HG02610 (cell line): ENCODE measurements around the gene BCR.

Source experiments
- ATAC-seq: cut with Tn5 transposase; IDR thresholded peaks from one replicate; pipeline ENCODE4 v1.9.1; 2021; ENCODE audit warnings: mild to moderate bottlenecking, moderate library complexity; ENCODE audit not compliant: unreplicated experiment

The BCR gene

GRCh38 chr22:23193882-23194281 lies 13.6 kb downstream of the BCR start:
- no peak for ATAC-seq

DNA sequence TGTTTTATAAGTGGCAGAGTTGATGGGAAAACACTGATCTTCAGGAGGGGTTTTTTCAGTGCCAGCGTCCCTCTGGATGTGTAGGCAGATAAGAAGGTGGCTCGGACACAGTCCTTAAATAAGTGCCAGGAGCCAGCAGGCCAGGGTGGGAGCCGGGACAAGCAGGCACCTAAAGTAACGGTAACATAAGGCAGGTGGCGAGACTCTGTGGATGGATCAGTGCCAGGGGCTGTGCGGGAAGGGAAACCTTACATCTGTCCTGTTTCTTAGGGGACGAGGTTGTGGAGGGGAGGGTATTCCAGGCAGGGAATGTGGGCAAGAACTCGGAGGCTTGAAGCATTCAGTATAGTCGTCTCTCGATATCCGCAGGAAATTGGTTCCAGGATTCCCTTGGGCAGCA lies 15.9 kb downstream of the BCR start:
- no peak for ATAC-seq

- ATAC-seq: no peak
Measured at GRCh38 chr22:23197836-23198235, 17.5 kb downstream of the BCR start.

DNA sequence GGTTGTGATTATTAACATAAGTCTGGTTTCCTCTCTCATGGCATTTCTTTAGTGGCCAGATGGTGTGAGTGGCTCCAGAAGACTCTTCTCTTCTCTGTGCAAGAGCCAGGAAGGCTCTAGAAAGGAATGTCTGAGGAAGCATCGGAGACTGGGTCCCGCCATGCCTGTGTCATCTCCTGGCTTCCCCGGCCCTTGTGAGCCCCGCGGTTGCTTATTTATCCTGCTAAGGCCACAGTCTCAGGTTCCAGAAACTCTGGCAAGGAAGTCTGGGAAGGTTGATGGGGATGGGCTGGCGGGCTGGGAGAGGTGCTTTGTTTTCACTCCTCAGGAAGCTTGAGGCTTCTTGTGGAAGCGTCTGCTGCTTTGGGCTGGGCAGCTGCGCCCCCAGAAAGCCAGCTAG lies 18.9 kb downstream of the BCR start:
- no peak for ATAC-seq

DNA sequence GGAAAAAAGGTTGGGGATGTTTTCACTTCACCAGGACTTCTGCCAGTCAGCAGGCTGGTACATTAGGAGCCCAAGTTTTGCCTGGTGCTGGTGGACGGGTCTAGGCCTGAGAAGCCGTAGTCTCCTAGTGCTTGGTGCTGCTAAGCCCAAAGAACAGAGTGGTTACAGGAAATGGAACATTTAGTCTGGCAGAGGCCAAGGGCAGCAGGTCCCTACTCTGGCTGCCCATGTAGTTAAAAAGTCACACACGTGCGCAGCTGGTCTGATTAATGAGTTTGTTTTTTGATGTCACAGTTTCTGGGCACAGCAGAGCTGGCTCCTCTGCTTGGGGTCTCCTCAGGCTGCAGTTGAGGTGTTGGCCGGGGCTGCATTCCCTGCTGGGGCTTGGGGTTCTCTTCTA lies 20.6 kb downstream of the BCR start:
- no peak for ATAC-seq

GRCh38 chr22:23202812-23203451 lies 22.6 kb downstream of the BCR start:
- no peak for ATAC-seq

- no peak for ATAC-seq
Measured at GRCh38 chr22:23203452-23204124, 23.3 kb downstream of the BCR start.

DNA sequence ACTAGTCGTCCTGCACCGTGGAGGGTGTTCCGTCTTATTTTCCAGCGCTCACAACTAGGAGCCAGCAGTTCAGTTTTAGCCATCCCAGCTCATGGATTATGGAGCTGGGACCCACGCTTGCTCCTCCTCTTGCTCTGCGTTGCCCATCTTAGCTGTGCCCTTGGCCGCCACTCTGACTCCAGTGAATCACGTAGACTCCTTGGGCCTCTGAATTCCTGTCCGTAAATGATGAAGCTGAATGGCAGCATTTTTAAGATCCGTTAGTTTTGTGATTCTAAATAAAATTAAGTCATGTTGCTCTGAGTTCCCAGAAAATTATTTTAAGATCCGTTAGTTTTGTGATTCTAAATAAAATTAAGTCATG lies 23.8 kb downstream of the BCR start:
- ATAC-seq: no peak

- no peak for ATAC-seq
Measured at GRCh38 chr22:23204541-23205157, 24.3 kb downstream of the BCR start.

DNA sequence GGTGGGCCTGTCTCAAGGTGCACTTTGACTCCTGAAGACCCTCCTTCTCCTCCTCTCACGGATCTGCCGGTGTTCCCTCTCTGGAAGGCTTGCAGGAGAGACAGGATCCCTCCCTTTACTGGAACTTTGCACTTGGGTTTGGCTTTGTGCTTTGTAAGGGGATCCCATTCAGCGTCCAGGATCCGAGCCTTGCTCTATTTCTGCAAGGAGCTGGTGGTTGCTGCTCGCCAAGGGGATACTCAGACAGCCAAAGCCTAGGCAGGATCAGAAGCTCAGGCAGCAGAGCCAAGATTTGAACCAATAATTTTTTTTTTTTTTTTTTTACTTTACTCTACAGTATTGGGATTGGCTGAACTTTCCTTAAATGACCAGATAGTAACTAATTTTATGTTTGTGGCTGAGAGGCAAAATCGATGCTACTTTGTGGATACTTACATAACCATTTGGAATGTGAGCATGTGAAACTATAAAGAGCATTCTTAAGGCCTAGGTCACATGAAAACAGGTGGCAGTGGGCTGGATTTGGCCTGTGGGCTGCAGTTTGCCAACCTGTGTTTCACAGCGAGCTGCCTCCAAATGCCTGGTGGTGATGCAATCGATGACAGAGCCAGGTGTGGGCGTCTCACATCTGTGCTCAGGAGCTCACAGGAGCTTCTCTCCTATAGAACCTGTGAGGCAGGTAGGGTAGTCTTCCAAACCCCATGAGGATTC lies 25.2 kb downstream of the BCR start:
- no peak for ATAC-seq

GRCh38 chr22:23206915-23207314 lies 26.6 kb downstream of the BCR start:
- no peak for ATAC-seq

DNA sequence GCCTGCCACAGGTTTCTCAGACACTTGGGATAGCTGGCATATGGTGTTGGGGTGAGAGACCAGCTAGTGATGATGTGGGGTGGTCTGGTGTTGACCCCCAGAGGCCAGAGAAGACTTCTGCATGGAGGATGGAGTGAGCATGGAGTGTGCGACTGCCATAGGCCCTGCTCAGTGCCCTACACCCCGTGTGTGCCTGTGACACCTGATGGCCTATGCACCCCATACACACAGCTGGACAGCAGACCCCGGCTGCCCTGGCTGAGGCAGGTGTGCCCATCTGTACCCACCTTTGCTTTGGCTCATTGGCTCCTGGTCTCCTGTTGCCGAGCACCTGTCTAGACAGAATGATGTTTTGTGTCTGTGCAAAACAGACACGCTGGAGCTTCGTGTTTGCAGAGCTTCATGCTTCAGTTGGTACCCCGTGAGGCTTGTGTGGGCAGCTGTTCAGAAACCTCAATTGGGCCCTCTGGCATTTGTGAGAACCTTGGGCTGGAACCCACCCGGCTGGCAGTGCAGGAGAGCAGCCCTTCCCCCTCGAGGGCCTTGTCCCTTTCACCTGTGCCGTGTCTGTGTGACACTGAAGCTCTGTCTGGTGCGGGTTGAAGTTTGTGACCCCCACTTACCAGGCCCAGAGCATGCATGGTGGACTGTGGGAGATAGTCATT lies 27.6 kb downstream of the BCR start:
- ATAC-seq: no peak

- no peak for ATAC-seq
Measured at GRCh38 chr22:23210428-23211170, 30.3 kb downstream of the BCR start.

- ATAC-seq: no peak
Measured at GRCh38 chr22:23211622-23212021, 31.3 kb downstream of the BCR start.

DNA sequence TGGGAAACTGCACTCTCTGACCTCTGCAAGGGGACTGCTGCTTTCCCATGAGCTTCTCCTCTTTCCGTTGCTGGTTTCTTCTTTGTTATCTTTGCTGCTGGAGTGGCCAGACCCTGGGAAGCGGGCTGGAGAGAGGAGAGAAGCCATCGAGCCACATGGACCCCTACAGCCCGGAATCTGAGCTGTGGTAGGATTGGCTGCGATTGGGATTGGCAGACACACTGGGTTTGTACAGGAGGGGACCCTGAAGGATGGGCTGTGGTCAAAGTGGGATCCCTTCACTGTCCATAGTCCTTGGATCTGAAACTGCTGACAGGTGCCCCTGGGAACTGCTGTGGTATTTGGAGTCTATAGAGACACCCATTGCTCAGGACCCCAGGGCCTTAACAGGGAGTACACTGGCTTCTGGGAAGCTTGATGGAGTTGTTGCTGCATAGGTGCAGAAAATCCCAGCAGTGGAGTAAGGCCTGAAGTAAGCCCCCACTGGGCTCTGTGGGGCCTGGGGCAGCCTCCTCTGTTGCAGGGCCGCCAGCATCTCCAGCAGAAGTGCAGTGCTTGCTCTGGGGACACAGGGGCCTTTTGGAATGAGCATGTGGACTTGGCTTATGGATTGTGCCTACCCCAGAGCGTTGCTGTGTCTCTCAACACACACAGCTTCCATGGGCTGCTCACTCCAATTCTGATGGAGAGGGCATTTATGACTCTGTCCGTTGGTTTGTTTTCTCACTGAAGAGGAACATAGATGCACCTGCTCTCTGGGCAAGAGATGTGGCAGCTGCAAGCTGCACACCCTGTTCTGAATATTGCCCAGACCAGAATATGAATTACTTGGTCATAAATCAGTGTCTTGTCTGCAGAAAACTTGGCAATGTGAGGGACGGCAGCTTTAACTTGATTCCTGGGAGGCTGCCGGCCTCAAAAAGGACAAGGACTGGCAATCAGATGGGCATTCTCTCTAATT lies 32.0 kb downstream of the BCR start:
- ATAC-seq: no peak

DNA sequence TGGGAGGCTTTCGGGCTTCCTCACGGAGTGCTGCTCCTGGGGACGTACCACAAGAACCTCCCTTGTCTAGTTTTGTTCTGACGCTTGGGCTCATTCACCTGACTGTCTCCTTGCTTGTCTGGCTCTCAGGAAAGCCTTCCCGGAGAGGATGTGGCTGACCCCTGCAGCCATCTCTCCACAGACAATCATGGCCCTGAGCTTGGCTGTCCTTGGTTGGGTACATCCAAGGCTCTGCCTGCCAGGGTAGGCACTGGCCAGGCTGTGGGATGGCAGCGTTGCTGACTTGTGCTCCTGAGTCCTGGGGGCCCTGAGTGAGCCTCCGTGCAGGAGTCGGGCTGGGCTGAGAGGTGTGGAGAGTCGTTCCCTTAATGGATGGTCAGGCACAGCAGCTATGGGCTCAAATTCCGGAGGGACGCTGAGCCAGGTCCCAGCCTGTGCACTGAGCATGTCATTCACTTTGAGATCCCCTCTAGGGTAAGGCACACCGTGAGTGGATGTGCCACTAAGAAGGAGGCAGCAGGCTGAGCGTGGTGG lies 32.8 kb downstream of the BCR start:
- no peak for ATAC-seq

DNA sequence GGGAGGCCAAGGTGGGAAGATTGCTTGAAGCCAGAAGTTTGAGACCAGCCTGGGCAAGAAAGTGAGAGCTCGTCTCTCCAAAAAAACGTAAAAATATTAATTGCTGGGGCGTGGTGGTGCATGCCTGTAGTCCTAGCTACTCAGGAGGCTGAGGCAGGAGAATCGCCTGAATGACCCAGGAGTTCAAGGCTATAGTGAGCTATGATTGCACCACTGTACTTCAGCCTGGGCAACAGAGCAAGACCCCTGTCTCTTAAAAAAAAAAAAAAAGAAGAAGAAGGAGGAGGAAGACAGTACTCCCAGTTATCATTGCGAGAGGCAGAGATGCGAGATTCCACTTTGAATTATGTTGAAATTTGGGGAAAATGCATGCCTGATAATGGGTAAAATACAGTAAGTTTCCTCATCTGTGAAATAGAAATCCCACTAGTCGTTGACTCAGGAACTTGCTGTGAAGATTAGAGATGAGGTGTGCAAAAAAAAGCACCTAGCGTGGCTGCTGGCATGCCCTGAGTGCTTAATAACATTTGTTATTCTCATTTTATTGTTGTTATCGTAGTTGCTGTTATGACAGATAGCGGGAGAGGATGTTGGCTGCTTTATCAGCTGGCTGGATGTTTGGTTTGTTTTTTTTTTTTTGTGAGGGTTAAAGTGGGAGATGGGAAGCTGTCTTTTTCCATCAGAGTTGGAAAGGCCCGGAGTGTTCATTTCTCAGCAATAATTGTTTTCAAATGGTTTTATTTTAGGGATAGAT lies 33.4 kb downstream of the BCR start:
- no peak for ATAC-seq

DNA sequence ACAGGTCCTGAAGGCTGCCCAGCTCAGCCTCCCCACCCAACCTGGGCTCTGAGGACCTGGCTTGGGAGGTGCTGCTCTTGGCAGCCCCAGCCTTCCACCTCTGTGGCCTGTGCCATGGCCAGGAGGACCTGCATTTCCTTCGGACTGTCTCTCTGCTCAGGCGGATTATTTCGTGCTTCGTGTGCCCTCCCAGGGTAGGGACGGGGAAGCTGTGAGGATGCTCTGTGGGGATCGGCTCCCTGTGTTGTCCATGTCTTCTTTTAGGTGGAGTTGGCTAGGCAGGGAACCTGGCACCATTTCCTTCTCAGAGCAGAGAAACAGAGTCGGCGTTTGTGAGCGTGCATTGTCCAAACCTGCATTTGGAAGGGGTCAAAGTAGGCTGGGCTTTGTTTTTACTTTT lies 34.1 kb downstream of the BCR start:
- no peak for ATAC-seq
